HepG2 (cell line): ENCODE measurements around the gene PRKAR1B. TPM values are rescaled to one million over a fixed set of nuclear protein-coding genes. Genes with fewer than 3 reads are reported as not detected.
A peak's percentile ranks its signal among the peaks of the same experiment; 100 is the strongest.

Experiments used
- CBX1 ChIP-seq: IDR thresholded peaks from one replicate; pipeline ENCODE4 v1.6.1; 2016; ENCODE audit warnings: antibody characterized with exemption, low read depth
- EED ChIP-seq: sonication (generic); formaldehyde crosslinking; IDR thresholded peaks from 2 replicates; pipeline ENCODE4 v1.5.0; 2020; ENCODE audit warnings: mild to moderate bottlenecking, missing genetic modification reagents
- ETV5 ChIP-seq: IDR thresholded peaks from 2 replicates; pipeline ENCODE4 v1.6.1; 2018; ENCODE audit warnings: missing biosample characterization, missing genetic modification reagents, inconsistent platforms, borderline replicate concordance
- FOSL1 ChIP-seq: sonication (generic); formaldehyde crosslinking; IDR thresholded peaks from 2 replicates; pipeline ENCODE4 v1.9.0; 2021; ENCODE audit warnings: missing genetic modification reagents, borderline replicate concordance
- FOXK1 ChIP-seq: sonication (generic); formaldehyde crosslinking; IDR thresholded peaks from 2 replicates; pipeline ENCODE4 v1.4.0; 2020; ENCODE audit warnings: low read depth, missing genetic modification reagents, borderline replicate concordance
- HDAC6 ChIP-seq: fragments of 200-600 bp; sonication (generic); IDR thresholded peaks from 2 replicates; pipeline ENCODE4 v1.7.0; 2017; ENCODE audit warnings: mild to moderate bottlenecking, antibody characterized with exemption, low read length, low read depth
- HOXA7 ChIP-seq: sonication (generic); formaldehyde crosslinking; IDR thresholded peaks from 2 replicates; pipeline ENCODE4 v1.8.1; 2022; ENCODE audit warnings: mild to moderate bottlenecking, missing genetic modification reagents, moderate library complexity
- ISL2 ChIP-seq: sonication (generic); formaldehyde crosslinking; IDR thresholded peaks from 2 replicates; pipeline ENCODE4 v1.5.0; 2020; ENCODE audit warnings: missing genetic modification reagents
- JUND ChIP-seq: sonication (generic); formaldehyde crosslinking; IDR thresholded peaks from 2 replicates; pipeline ENCODE4 v1.8.0; 2022; ENCODE audit warnings: mild to moderate bottlenecking, missing genetic modification reagents
- KDM6A ChIP-seq: IDR thresholded peaks from 2 replicates; pipeline ENCODE4 v1.6.1; 2016; ENCODE audit warnings: low read depth
- MXI1 ChIP-seq: IDR thresholded peaks from 3 replicates; pipeline ENCODE4 v1.6.1; 2012; ENCODE audit warnings: low read depth, low read length, inconsistent platforms, borderline replicate concordance
- MYC ChIP-seq: sonication (generic); formaldehyde crosslinking; IDR thresholded peaks from 2 replicates; pipeline ENCODE4 v1.9.0; 2021; ENCODE audit warnings: missing genetic modification reagents, borderline replicate concordance
- RXRA ChIP-seq: sonication (generic); formaldehyde crosslinking; IDR thresholded peaks from 2 replicates; pipeline ENCODE4 v1.5.1; 2020; ENCODE audit warnings: missing genetic modification reagents
- RXRB ChIP-seq: IDR thresholded peaks from 2 replicates; pipeline ENCODE4 v1.6.1; 2016; ENCODE audit warnings: borderline replicate concordance, missing genetic modification reagents, missing compliant biosample characterization
- SOX13 ChIP-seq, 3 experiments: fragments of 450-650 bp in 1 of 3; sonication (generic) in 1 of 3; formaldehyde crosslinking in 1 of 3; IDR thresholded peaks in 2 of 3; conservative IDR thresholded peaks in 1 of 3; 2 replicates each; pipeline versions ENCODE4 v1.5.0 to v1.6.1; 2016 to 2020; ENCODE audit warnings: antibody characterized with exemption in 1 of 3, mild to moderate bottlenecking in 1 of 3, missing compliant biosample characterization in 1 of 3, missing genetic modification reagents in 1 of 3, moderate library complexity in 1 of 3
- STAG1 ChIP-seq: sonication (generic); formaldehyde crosslinking; IDR thresholded peaks from 2 replicates; pipeline ENCODE4 v1.4.0; 2020; ENCODE audit warnings: missing genetic modification reagents
- TBX2 ChIP-seq: sonication (generic); formaldehyde crosslinking; IDR thresholded peaks from 2 replicates; pipeline ENCODE4 v1.5.0; 2020; ENCODE audit warnings: missing genetic modification reagents, mild to moderate bottlenecking, borderline replicate concordance
- ZBTB7B ChIP-seq: sonication (generic); formaldehyde crosslinking; IDR thresholded peaks from 2 replicates; pipeline ENCODE4 v1.4.0; 2020; ENCODE audit warnings: missing genetic modification reagents
- ZFP90 ChIP-seq: sonication (generic); formaldehyde crosslinking; IDR thresholded peaks from 2 replicates; pipeline ENCODE4 v1.8.0; 2022; ENCODE audit warnings: missing genetic modification reagents, mild to moderate bottlenecking, inconsistent platforms, borderline replicate concordance
- ZNF121 ChIP-seq: sonication (generic); formaldehyde crosslinking; IDR thresholded peaks from 2 replicates; pipeline ENCODE4 v1.5.0; 2020; ENCODE audit warnings: mild to moderate bottlenecking, missing genetic modification reagents
- ZNF317 ChIP-seq: sonication (generic); formaldehyde crosslinking; IDR thresholded peaks from 2 replicates; pipeline ENCODE4 v1.5.0; 2020; ENCODE audit warnings: mild to moderate bottlenecking, missing genetic modification reagents
- ZNF331 ChIP-seq: sonication (generic); formaldehyde crosslinking; IDR thresholded peaks from 2 replicates; pipeline ENCODE4 v1.4.0; 2020; ENCODE audit warnings: missing genetic modification reagents
- ZNF567 ChIP-seq: sonication (generic); formaldehyde crosslinking; IDR thresholded peaks from 2 replicates; pipeline ENCODE4 v1.8.1; 2023; ENCODE audit warnings: mild to moderate bottlenecking, missing genetic modification reagents, borderline replicate concordance
- ZNF792 ChIP-seq: IDR thresholded peaks from 2 replicates; pipeline ENCODE4 v1.6.1; 2016
- polyA plus RNA-seq, 8 experiments: library from polyadenylated mRNA; depleted of rRNA in 3 of 8; stranded (reverse) in 7 of 8; unstranded in 1 of 8; fragments of >200 nt; fragmentation: Illumina TruSeq in 4 of 8; extraction: Trizol in 4 of 8; gene quantifications; 2 replicates each; pipeline versions ENCODE4 v1.2.1 to v1.2.3, GENCODE V29; 2011 to 2016; ENCODE audit warnings: low read depth in 4 of 8, missing spikeins in 1 of 8, mixed read lengths in 1 of 8; ENCODE audit not compliant: insufficient read depth in 1 of 8
- total RNA-seq, 5 experiments: library from RNA; depleted of rRNA; stranded (reverse); fragments of >200 nt; fragmentation: Illumina TruSeq; extraction: Trizol; gene quantifications; 2 replicates each; pipeline ENCODE4 v1.2.3, GENCODE V29; 2016; ENCODE audit warnings: low read depth in 1 of 5
- TF ChIP-seq, protein P1 (sequence below): IDR thresholded peaks from 2 replicates; pipeline ENCODE4 v1.6.1; 2012; ENCODE audit warnings: inconsistent platforms
- TF ChIP-seq, protein P2 (sequence below): IDR thresholded peaks from 2 replicates; pipeline ENCODE4 v1.6.1; 2016; ENCODE audit warnings: mild to moderate bottlenecking, missing biosample characterization, missing genetic modification reagents
- TF ChIP-seq, protein P3 (sequence below): sonication (generic); formaldehyde crosslinking; IDR thresholded peaks from 2 replicates; pipeline ENCODE4 v1.4.0; 2020; ENCODE audit warnings: missing genetic modification reagents
- TF ChIP-seq, protein P4 (sequence below): sonication (generic); formaldehyde crosslinking; IDR thresholded peaks from 2 replicates; pipeline ENCODE4 v1.4.0; 2020; ENCODE audit warnings: mild to moderate bottlenecking, missing genetic modification reagents

PRKAR1B gene
- total and polyA plus RNA-seq, 2 of the 13 experiments (the other 11 are each of a cell fraction or from before 2014, with no cell fraction given) = 7.9 to 28.2 TPM

DNA sequence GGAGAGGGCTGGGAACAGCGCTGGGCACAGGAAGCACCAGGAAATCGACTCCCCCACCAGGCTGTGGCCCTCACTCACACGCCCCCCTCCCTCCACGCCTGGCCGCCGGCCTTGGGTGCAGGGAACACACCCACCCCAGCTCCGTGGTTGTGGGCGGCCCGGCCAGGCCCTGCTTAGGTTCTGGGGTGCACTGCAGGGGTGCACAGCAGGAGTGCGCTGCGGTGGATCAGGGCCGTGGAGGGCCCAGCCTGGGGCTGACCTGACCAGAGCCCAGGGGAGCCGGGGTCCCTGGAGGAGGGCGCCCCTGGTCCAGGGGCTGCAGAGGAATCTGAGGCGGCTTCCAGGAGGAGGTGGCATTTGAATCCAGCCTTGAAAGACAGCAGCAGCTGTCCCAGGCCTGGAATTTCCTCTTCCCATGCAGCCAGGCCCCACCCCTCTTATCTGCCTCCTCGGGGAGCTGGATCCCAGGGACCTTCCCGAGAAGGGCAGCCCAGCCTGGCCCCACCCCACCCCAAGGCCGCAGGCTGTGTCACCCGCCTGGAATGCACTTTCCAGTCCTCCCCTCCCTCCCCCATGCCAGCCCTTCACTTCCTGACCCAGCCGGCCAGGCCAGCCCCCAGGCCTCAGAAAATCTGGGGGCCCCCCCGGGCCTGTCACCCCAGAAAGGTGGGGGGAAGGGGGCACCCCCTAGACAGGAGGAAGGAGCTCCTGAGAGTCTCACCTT, 189.0 kb downstream of the PRKAR1B start (continued):
- TF ChIP-seq ETV5 (CRISPR knock-in tag) = peak; percentile 48; the same call in 1 of the 2 replicates
- peak; percentile 51; the same call in 1 of the 2 replicates for TF ChIP-seq ZNF121 (CRISPR knock-in tag)
- TF ChIP-seq, protein P1, sequence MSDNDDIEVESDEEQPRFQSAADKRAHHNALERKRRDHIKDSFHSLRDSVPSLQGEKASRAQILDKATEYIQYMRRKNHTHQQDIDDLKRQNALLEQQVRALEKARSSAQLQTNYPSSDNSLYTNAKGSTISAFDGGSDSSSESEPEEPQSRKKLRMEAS = peak; percentile 27; the same call in 1 of the 2 replicates
- peak; percentile 41; the same call in 1 of the 2 replicates for TF ChIP-seq MYC
- TF ChIP-seq ZNF792 (CRISPR knock-in tag) = no peak
- no peak for TF ChIP-seq STAG1 (CRISPR knock-in tag)
- TF ChIP-seq, protein P2, sequence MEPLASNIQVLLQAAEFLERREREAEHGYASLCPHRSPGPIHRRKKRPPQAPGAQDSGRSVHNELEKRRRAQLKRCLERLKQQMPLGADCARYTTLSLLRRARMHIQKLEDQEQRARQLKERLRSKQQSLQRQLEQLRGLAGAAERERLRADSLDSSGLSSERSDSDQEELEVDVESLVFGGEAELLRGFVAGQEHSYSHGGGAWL (CRISPR knock-in tag) = 0 out of 2 replicates have a peak, but pooled peaks have one; percentile 2
- TF ChIP-seq RXRB (CRISPR knock-in tag) = peak; percentile 46; the same call in 1 of the 2 replicates
- TF ChIP-seq ZNF317 = 0 out of 2 replicates have a peak, but pooled peaks have one; percentile 19
- peak; percentile 68; the same call in 1 of the 2 replicates for TF ChIP-seq FOSL1 (CRISPR knock-in tag)
- TF ChIP-seq, protein P3, sequence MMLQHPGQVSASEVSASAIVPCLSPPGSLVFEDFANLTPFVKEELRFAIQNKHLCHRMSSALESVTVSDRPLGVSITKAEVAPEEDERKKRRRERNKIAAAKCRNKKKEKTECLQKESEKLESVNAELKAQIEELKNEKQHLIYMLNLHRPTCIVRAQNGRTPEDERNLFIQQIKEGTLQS (CRISPR knock-in tag) = peak; percentile 89
- TF ChIP-seq JUND (CRISPR knock-in tag) = peak; percentile 63
- peak; percentile 38; the same call in 1 of the 2 replicates for TF ChIP-seq ISL2 (CRISPR knock-in tag)
- no peak for TF ChIP-seq KDM6A
- TF ChIP-seq, protein P4, sequence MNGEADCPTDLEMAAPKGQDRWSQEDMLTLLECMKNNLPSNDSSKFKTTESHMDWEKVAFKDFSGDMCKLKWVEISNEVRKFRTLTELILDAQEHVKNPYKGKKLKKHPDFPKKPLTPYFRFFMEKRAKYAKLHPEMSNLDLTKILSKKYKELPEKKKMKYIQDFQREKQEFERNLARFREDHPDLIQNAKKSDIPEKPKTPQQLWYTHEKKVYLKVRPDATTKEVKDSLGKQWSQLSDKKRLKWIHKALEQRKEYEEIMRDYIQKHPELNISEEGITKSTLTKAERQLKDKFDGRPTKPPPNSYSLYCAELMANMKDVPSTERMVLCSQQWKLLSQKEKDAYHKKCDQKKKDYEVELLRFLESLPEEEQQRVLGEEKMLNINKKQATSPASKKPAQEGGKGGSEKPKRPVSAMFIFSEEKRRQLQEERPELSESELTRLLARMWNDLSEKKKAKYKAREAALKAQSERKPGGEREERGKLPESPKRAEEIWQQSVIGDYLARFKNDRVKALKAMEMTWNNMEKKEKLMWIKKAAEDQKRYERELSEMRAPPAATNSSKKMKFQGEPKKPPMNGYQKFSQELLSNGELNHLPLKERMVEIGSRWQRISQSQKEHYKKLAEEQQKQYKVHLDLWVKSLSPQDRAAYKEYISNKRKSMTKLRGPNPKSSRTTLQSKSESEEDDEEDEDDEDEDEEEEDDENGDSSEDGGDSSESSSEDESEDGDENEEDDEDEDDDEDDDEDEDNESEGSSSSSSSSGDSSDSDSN (CRISPR knock-in tag) = peak; percentile 15; the same call in 1 of the 2 replicates
- peak; percentile 32; the same call in 1 of the 2 replicates for TF ChIP-seq ZFP90 (CRISPR knock-in tag)
- TF ChIP-seq TBX2 (CRISPR knock-in tag) = peak; percentile 61; the same call in 1 of the 2 replicates
- peak; percentile 21; the same call in 1 of the 3 replicates for TF ChIP-seq MXI1
- TF ChIP-seq ZNF567 (CRISPR knock-in tag) = 0 out of 2 replicates have a peak, but pooled peaks have one; percentile 1
- peak; percentile 51 for TF ChIP-seq RXRA
- TF ChIP-seq ZBTB7B (CRISPR knock-in tag) = peak; percentile 44; the same call in 1 of the 2 replicates
- TF ChIP-seq FOXK1 (CRISPR knock-in tag) = no peak
- TF ChIP-seq ZNF331 (CRISPR knock-in tag) = 0 out of 2 replicates have a peak, but pooled peaks have one; percentile 20
- no peak for TF ChIP-seq SOX13 (IDR thresholded peaks at IDR 0.05)
- TF ChIP-seq SOX13 (CRISPR knock-in tag; conservative IDR thresholded peaks at IDR 0.05 in 1 of 2, IDR thresholded peaks at IDR 0.05 in 1 of 2) = 0 out of 4 replicates have a peak, but pooled peaks of 1 of the 2 experiments have one; percentile 49
- TF ChIP-seq CBX1 = peak; percentile 31
- TF ChIP-seq HOXA7 (CRISPR knock-in tag) = no peak
- no peak for TF ChIP-seq EED (CRISPR knock-in tag)
- no peak for TF ChIP-seq HDAC6
